H1 (cell line): ENCODE results near the gene PINK1. TPM values are rescaled to one million over a fixed set of nuclear protein-coding genes. Genes with fewer than 3 reads are reported as not detected.
A peak's percentile ranks its signal among the peaks of the same experiment; 100 is the strongest.

Experiments
- CTCF ChIA-PET: fragments of 300-600 bp; sonication (Branson Sonifier 250); formaldehyde crosslinking; loops from one replicate; lab custom pipeline; 2021; ENCODE audit not compliant: partially characterized antibody; lab: Charles Lee
- POLR2A ChIA-PET: fragments of 300-600 bp; sonication (Branson Sonifier 250); formaldehyde crosslinking; loops from one replicate; lab custom pipeline; 2021; ENCODE audit warnings: inconsistent platforms; ENCODE audit not compliant: partially characterized antibody; lab: Charles Lee
- DNase-seq, 2 experiments: peaks; one replicate each; pipeline versions ENCODE4 v3.0.0 to v3.0.0-alpha.2; 2010 to 2022; ENCODE audit warnings: low spot score in 2 of 2, low read depth in 1 of 2, mixed read lengths in 1 of 2
- FAIRE-seq: peaks from 2 replicates; lab custom pipeline; 2011; peaks lifted over from hg19 to GRCh38; lab: Jason Lieb, UNC
- H2AFZ ChIP-seq: 2 replicates; pipeline ENCODE4 v1.8.1; 2012; ENCODE audit warnings: low read length, inconsistent platforms
- H2AK5ac ChIP-seq: 2 replicates; pipeline ENCODE4 v1.6.1; 2013; ENCODE audit warnings: low read depth, low read length
- H2BK120ac ChIP-seq: replicated peaks from 2 replicates; pipeline ENCODE3; 2013; ENCODE audit warnings: low read depth, low read length, inconsistent platforms
- H2BK12ac ChIP-seq: 2 replicates; pipeline ENCODE4 v1.6.1; 2013; ENCODE audit warnings: low read depth, low read length
- H2BK15ac ChIP-seq: 2 replicates; pipeline ENCODE4 v1.6.1; 2013; ENCODE audit warnings: low read length
- H2BK20ac ChIP-seq: 2 replicates; pipeline ENCODE4 v1.6.1; 2013; ENCODE audit warnings: low read length
- H2BK5ac ChIP-seq: 2 replicates; pipeline ENCODE4 v1.6.1; 2013; ENCODE audit warnings: low read depth, low read length
- H3K14ac ChIP-seq: 2 replicates; pipeline ENCODE4 v1.6.1; 2013; ENCODE audit warnings: inconsistent platforms; ENCODE audit not compliant: insufficient read length
- H3K18ac ChIP-seq: 2 replicates; pipeline ENCODE4 v1.6.1; 2013; ENCODE audit warnings: low read length; ENCODE audit errors: extremely low read depth
- H3K23ac ChIP-seq: 2 replicates; pipeline ENCODE4 v1.6.1; 2013; ENCODE audit warnings: inconsistent platforms; ENCODE audit not compliant: insufficient read length
- H3K23me2 ChIP-seq: 2 replicates; pipeline ENCODE4 v1.6.1; 2013; ENCODE audit warnings: low read depth, low read length
- H3K27ac ChIP-seq: 2 replicates; pipeline ENCODE4 v1.6.1; 2011; ENCODE audit warnings: low read depth, low read length, inconsistent platforms
- H3K27me3 ChIP-seq, 4 experiments: replicated peaks in 1 of 4; 1 replicate in 1 of 4; 2 replicates in 3 of 4; pipeline versions ENCODE4 v1.6.1 to v1.8.1; 2011 to 2013; ENCODE audit warnings: low read length in 3 of 4, mild to moderate bottlenecking in 3 of 4, inconsistent platforms in 2 of 4, mixed read lengths in 2 of 4, moderate library complexity in 1 of 4; ENCODE audit not compliant: control insufficient read depth in 3 of 4, insufficient read depth in 3 of 4; ENCODE audit errors: extremely low read depth in 1 of 4
- H3K36me3 ChIP-seq, 4 experiments: 2 replicates each; pipeline versions ENCODE4 v1.6.1 to v1.8.1; 2011 to 2013; ENCODE audit warnings: mild to moderate bottlenecking in 4 of 4, low read length in 3 of 4, moderate library complexity in 2 of 4, control low read depth in 1 of 4, inconsistent platforms in 1 of 4; ENCODE audit not compliant: insufficient read depth in 4 of 4, control insufficient read depth in 2 of 4
- H3K4ac ChIP-seq: replicated peaks from 2 replicates; pipeline ENCODE3; 2013; ENCODE audit warnings: low read length, low read depth, mixed read lengths, inconsistent platforms; ENCODE audit not compliant: insufficient read length
- H3K4me1 ChIP-seq, 4 experiments: replicated peaks in 1 of 4; 1 replicate in 1 of 4; 2 replicates in 3 of 4; pipeline versions ENCODE4 v1.6.1 to v1.8.1; 2011 to 2013; ENCODE audit warnings: low read length in 3 of 4, inconsistent platforms in 2 of 4, mixed read lengths in 1 of 4; ENCODE audit not compliant: insufficient read depth in 4 of 4, control insufficient read depth in 3 of 4
- H3K4me2 ChIP-seq, 2 experiments: 2 replicates each; pipeline versions ENCODE4 v1.6.1 to v1.8.1; 2011 to 2013; ENCODE audit warnings: low read depth in 2 of 2, low read length in 2 of 2, control low read depth in 1 of 2, inconsistent platforms in 1 of 2, mild to moderate bottlenecking in 1 of 2; ENCODE audit not compliant: insufficient read depth in 1 of 2
- H3K4me3 ChIP-seq, 4 experiments: fragments of 200-600, 300-600 bp in 1 of 4; sonication (generic), shearing (Covaris generic), sonication (Bioruptor Twin) in 1 of 4; 2 replicates each; pipeline versions ENCODE4 v1.5.1 to v1.8.1; 2011 to 2016; ENCODE audit warnings: low read length in 4 of 4, low read depth in 3 of 4, control low read depth in 2 of 4, inconsistent platforms in 2 of 4, mild to moderate bottlenecking in 2 of 4, mixed read lengths in 1 of 4, moderate library complexity in 1 of 4; ENCODE audit not compliant: insufficient read depth in 2 of 4; ENCODE audit errors: extremely low read depth in 1 of 4
- H3K56ac ChIP-seq: replicated peaks from 2 replicates; pipeline ENCODE3; 2013; ENCODE audit warnings: low read depth, mild to moderate bottlenecking, mixed read lengths, low read length, inconsistent platforms; ENCODE audit not compliant: insufficient read length
- H3K79me1 ChIP-seq: 2 replicates; pipeline ENCODE4 v1.6.1; 2013; ENCODE audit warnings: low read depth, low read length, control low read depth
- H3K79me2 ChIP-seq, 2 experiments: 2 replicates each; pipeline versions ENCODE4 v1.6.1 to v1.8.1; 2012 to 2013; ENCODE audit warnings: low read length in 2 of 2, mild to moderate bottlenecking in 2 of 2, inconsistent platforms in 1 of 2; ENCODE audit not compliant: insufficient read depth in 2 of 2, control insufficient read depth in 1 of 2
- H3K9ac ChIP-seq, 4 experiments: replicated peaks in 1 of 4; 1 replicate in 1 of 4; 2 replicates in 3 of 4; pipeline versions ENCODE4 v1.6.1 to v1.8.1; 2011 to 2013; ENCODE audit warnings: low read depth in 3 of 4, low read length in 3 of 4, control low read depth in 2 of 4, mild to moderate bottlenecking in 2 of 4, moderate library complexity in 2 of 4, inconsistent platforms in 1 of 4; ENCODE audit errors: extremely low read depth in 1 of 4
- H3K9me3 ChIP-seq, 2 experiments: 2 replicates each; pipeline versions ENCODE4 v1.6.1 to v1.8.1; 2012 to 2013; ENCODE audit warnings: mild to moderate bottlenecking in 2 of 2, moderate library complexity in 2 of 2, control low read depth in 1 of 2, inconsistent platforms in 1 of 2, low read depth in 1 of 2, low read length in 1 of 2, mixed read lengths in 1 of 2; ENCODE audit not compliant: insufficient read depth in 2 of 2
- H4K20me1 ChIP-seq, 2 experiments: replicated peaks in 1 of 2; 2 replicates each; pipeline versions ENCODE3 to v1.8.1; 2011 to 2013; ENCODE audit warnings: inconsistent platforms in 2 of 2, low read length in 2 of 2, mild to moderate bottlenecking in 1 of 2; ENCODE audit not compliant: insufficient read depth in 2 of 2, control insufficient read depth in 1 of 2
- H4K5ac ChIP-seq: 2 replicates; pipeline ENCODE4 v1.6.1; 2013; ENCODE audit warnings: low read length, low read depth, mixed read lengths, inconsistent platforms; ENCODE audit not compliant: insufficient read length
- H4K8ac ChIP-seq: 2 replicates; pipeline ENCODE4 v1.8.0; 2013; ENCODE audit warnings: mild to moderate bottlenecking, moderate library complexity, low read length, inconsistent platforms; ENCODE audit not compliant: insufficient read depth; ENCODE audit errors: extremely low read depth
- H4K91ac ChIP-seq: replicated peaks from 2 replicates; pipeline ENCODE3; 2013; ENCODE audit warnings: low read length, mixed read lengths, inconsistent platforms; ENCODE audit not compliant: insufficient read length
- KDM5A ChIP-seq: fragments of 200-600 bp; IDR thresholded peaks from 2 replicates; pipeline ENCODE4 v1.7.1; 2012; ENCODE audit warnings: mild to moderate bottlenecking, low read length, inconsistent platforms, mixed read lengths
- PHF8 ChIP-seq: fragments of 200-600 bp; sonication (generic); conservative IDR thresholded peaks from 2 replicates; pipeline ENCODE4 v1.7.1; 2012; ENCODE audit warnings: low read depth, mild to moderate bottlenecking, inconsistent platforms, low read length, moderate library complexity
- WGBS, 2 experiments: shearing (Covaris generic) in 1 of 2; methylation state at CpG; one replicate each; pipeline versions ENCODE4 v1.1.6 to v1.1.7; 2013 to 2015; ENCODE audit warnings: low lambda C conversion rate in 2 of 2, mixed read lengths in 2 of 2, inconsistent platforms in 1 of 2, low coverage in 1 of 2, missing lambda C conversion rate in 1 of 2; ENCODE audit not compliant: insufficient replicate concordance in 2 of 2, insufficient coverage in 1 of 2, insufficient read length in 1 of 2; ENCODE audit errors: extremely low coverage in 1 of 2, missing lambda C conversion rate in 1 of 2; 5-methylcytosine and 5-hydroxymethylcytosine counted together
- polyA plus RNA-seq, 7 experiments: library from polyadenylated mRNA; depleted of rRNA in 3 of 7; stranded (reverse) in 5 of 7; unstranded in 2 of 7; fragments of >200 nt in 5 of 7; fragments of 200-250 nt in 2 of 7; gene quantifications; 1 replicate in 5 of 7; 2 replicates in 1 of 7; 4 replicates in 1 of 7; pipeline versions ENCODE4 v1.2.1 to v1.2.3, GENCODE V29; 2011 to 2013; ENCODE audit warnings: missing spikeins in 2 of 7, mixed read lengths in 2 of 7
- total RNA-seq: library from RNA; stranded (reverse); fragmentation: NEBNext Ultra II Directional; extraction: Animal tissue kit (Norgen Biotek cat#: 25700); gene quantifications from 2 replicates; pipeline ENCODE4 v1.2.1, GENCODE V29; 2021

The PINK1 gene
- total and polyA plus RNA-seq, 2 of the 8 experiments (the other 6 are each of a cell fraction or from before 2014, with no cell fraction given): 16.1 to 19.3 TPM

GRCh38 chr1:20624709-20625108 lies 8.5 kb upstream of the PINK1 start:
- no peak overlapping the region for H3K23ac ChIP-seq
- peak overlapping the region in 1 of 4 experiments; percentile 31; a peak in 1 of 8 replicates for H3K4me3 ChIP-seq
- H3K4me2 ChIP-seq: peak overlapping the region in 1 of 2 experiments; percentile 62; a peak in 2 of 4 replicates
- peak overlapping the region; percentile 81; the same call in 1 of the 2 replicates for H3K18ac ChIP-seq
- POLR2A ChIA-PET: interaction anchor here (0.8 to 2.1 kb wide), 2 partner anchors 9 to 15 kb away, joined by 3 to 13 read pairs; partner anchors contain the start of gene PINK1
- 79% methylated on average over 1 of the region's 1 CpG; no CpG with 5 or more reads in 1 of the 2 experiments for WGBS, 2 experiments
- H2BK5ac ChIP-seq: peak overlapping the region; percentile 68; the same call in 1 of the 2 replicates
- no peak overlapping the region for H3K27ac ChIP-seq
- peak overlapping the region; percentile 79 for H2BK120ac ChIP-seq
- peaks cover 8 to 9% of the 10 kb centered on the region in 2 experiments; a peak in 2 of 4 replicates for H3K9me3 ChIP-seq
- no peak overlapping the region for H2BK12ac ChIP-seq
- H3K79me2 ChIP-seq: no peaks in the 10 kb centered on the region
- FAIRE-seq (no peak), DNase-seq (no peak)
- H4K91ac ChIP-seq: peak overlapping the region; percentile 66
- peaks cover 0 to 2% (median 0%) of the 10 kb centered on the region in 4 experiments; a peak in 1 of 8 replicates for H3K36me3 ChIP-seq
- no peaks in the 10 kb centered on the region for H3K27me3 ChIP-seq
- no peak overlapping the region for H2AK5ac ChIP-seq
- peak overlapping the region; percentile 60 for H3K4ac ChIP-seq
- no peaks in the 10 kb centered on the region for H4K20me1 ChIP-seq
- no peak overlapping the region for H4K8ac ChIP-seq
- H3K23me2 ChIP-seq: peaks cover 2% of the 10 kb centered on the region; the same call in 1 of the 2 replicates
- H3K4me1 ChIP-seq: peaks cover 0 to 8% (median 1%) of the 10 kb centered on the region in 4 experiments; a peak in 2 of 7 replicates
- CTCF ChIA-PET: interaction anchor here (1.3 to 1.4 kb wide), 2 partner anchors 9 kb away, joined by 5 to 11 read pairs; partner anchors contain the start of gene PINK1
- no peaks in the 10 kb centered on the region for H3K79me1 ChIP-seq
- peak overlapping the region; percentile 62; the same call in 1 of the 2 replicates for H2BK20ac ChIP-seq
- no peak overlapping the region for H3K56ac ChIP-seq
- H4K5ac ChIP-seq: no peak overlapping the region
- no peak overlapping the region for H3K9ac ChIP-seq
- H2BK15ac ChIP-seq: no peak overlapping the region
- TF ChIP-seq PHF8 (no peak), KDM5A (no peak)
- no peak overlapping the region for H3K14ac ChIP-seq
- H2AFZ ChIP-seq: no peak overlapping the region
